SIG-M5 treated with dmso at 0.1 percent for 504 hours (cell line): ENCODE results near the gene ICAM2.
"Not testable (repeated sequence)": the region's sequence is repeated elsewhere in the genome, so short reads cannot be mapped to it uniquely, and the experiment has no call there.

Experiments used
- DNase-seq: peaks from one replicate; lab custom pipeline; 2025; ENCODE audit not compliant: unreplicated experiment; lab: John Stamatoyannopoulos, UW

Gene ICAM2

DNA sequence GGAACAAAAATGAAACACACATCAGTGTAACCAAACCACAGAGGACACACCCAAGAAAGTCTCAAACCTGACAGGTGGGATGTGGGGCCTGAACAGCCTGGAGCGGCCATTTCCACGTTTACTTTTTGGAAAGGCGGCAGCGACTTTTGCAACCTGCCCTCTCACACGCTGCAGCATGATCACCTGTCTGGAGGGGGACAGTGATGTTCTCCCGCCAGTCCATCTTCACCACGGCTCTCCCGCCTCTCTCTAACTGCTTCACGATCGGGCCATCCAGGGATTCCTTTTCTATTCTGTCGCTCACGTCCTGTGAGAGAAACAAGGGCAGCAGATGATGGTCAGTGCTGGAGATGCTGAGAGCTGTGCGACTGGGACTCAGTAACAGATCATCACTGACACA, 24.7 kb upstream of the ICAM2 start:
- no peak for DNase-seq

DNA sequence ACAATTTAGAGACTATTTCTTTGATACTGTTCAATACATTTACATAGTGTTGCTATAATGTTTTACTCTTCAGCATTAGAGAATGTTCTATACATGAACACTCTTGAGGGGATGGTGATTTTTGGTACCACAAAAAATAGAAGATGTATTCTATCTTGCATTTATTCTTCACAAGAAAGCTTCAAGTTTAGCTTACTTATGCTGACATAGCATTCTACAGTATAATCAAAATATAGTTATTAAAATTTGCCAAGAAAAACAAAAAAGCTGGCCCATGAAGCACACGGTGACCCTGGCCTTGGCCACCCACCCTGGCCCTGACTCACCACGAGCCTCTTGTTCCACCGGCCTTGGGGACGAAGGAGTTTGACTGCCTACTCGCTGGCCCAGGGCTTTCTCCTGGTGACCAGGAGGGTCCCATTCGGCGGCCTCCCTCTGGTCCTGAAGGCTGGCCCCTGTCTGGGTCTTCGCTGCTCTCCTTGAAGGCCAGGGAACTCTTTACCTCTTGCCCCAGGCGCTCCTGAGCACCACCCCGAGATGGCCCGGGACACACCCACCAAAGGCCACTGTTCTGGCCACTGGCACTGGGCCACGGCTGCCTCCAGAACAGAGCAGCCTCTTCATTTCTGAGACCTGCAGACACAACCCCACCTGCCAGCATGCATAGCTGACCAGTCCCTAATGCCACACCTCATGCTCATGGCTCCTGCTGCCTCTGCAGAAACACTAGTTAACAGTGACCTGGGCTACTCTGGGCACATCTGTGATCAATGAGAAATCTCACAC, 22.5 kb upstream of the ICAM2 start:
- no peak for DNase-seq

DNA sequence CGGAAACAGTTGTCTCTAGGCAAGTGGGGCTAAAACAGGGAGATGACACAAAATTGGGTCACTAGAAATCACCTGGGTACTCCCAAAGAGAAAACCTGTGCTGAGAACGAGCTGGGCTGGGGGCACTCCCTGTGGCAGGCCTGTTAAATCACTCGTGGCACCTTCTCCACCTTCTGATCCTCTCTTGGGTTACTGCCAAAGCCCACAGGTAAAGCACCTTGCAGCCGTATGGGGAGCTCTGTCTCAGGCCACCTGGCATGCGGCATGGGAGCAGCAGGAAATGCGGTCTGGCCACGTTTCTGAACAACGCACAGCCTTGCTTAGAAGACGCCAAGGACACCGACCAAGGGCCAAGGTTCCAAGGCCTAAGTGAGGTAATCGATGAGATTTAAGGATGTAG, 21.5 kb upstream of the ICAM2 start:
- no peak for DNase-seq

DNA sequence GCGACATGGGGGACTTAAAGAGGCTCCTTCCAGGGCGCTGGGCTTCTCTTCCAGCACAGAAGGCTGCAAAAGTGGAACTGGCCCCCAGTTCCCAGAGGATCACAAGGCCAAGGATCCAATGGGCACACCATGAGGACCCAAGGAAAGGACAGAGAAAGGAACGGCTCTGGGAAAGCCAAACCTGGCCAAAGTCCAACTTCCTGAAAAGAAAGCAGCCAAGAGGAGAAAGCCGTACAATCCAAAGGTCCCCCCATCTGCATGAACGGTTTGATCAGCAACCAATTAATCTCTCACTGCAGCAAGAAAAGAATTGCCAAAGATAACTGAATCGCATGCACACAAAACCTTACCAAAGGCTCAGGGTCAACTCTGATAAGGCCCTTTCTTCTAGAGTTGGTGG, 19.8 kb upstream of the ICAM2 start:
- DNase-seq = no peak

DNA sequence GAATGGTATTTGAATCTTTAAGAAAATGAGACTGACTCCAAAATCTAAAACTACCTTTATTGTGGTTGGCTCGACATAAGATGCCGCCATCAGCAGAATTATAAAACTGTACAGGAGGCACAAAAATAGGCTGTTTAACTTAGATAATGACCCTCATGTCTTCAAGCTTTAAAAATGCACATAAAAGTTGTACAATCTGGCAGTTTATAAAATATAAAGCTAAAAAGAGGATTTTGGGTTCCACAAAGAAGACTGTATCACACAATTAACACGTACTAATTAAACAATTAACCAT, 18.6 kb upstream of the ICAM2 start:
- DNase-seq = no peak

DNA sequence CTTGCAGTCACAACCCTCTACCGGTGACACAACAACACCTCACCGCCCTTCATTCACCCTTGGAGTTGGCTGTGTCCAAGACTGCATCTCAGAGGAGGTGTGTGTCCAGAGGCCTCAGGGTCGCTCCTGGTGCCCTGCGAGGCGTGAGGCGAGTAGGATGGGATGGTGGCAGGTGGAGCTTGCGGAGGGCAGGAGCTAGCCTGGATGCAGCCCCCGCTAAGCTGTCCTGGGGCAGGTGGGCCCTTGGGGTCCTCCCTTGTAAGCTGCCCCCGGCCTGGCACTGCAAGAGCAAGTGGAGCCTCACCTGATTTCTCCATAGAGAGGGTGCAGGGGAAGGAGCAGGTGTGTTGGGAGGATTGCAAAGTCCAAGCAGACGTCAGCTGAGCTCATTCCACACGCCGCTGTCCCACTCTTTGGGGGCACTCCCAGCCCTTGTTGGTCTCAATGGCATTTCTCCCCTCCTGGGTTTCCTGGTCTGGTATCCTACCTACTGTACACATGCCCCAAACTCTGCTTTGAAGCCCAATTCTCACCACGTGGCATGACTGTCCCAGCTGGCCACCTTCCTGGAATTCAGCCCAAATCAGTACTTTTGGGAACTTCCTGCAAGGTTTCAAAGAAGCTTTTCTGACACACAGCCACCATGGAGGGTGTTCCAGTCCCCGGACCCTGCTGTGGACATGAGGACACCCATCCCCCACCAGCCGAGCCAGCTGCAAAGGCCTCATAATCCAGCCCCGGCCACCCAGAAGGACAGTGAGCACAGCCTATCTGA, 18.1 kb upstream of the ICAM2 start:
- DNase-seq = no peak

DNA sequence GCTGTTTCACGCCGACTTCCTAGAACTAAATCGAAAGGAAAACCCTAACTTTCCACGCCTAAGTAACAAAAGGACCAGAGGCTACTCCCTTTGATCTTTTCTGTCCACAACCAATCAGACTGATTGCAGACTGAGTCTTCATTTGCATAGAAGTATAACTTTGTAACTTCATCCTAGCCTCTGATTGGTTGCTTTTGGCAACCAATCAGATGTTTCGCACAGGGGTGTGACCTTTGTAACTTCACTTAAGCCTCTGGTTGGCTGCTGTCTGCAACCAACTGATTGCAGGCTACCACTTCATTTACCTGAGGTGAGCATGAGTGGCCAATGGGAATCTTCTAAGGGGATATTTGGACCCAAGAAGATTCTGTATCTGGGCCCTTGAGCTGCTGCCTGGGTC, 17.4 kb upstream of the ICAM2 start:
- DNase-seq = no peak

DNA sequence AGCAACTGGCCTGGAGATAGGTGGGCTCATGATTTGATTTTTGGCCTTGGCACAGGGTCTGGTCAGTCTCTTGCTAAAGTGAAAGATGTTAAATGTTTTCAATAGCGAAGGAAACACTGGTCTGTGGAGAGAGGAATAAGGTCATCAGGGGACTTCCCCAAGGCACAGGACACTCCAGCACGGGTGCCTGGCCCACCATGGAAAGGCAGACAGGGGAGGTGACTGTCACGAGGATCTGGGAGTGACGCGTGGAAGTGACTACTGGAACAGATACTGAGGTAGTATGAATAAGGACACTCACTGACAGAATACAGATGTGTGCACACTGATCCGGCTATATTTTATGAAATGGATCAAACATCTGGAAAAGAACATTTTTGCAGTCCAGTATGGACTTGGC, 16.7 kb upstream of the ICAM2 start:
- no peak for DNase-seq

DNA sequence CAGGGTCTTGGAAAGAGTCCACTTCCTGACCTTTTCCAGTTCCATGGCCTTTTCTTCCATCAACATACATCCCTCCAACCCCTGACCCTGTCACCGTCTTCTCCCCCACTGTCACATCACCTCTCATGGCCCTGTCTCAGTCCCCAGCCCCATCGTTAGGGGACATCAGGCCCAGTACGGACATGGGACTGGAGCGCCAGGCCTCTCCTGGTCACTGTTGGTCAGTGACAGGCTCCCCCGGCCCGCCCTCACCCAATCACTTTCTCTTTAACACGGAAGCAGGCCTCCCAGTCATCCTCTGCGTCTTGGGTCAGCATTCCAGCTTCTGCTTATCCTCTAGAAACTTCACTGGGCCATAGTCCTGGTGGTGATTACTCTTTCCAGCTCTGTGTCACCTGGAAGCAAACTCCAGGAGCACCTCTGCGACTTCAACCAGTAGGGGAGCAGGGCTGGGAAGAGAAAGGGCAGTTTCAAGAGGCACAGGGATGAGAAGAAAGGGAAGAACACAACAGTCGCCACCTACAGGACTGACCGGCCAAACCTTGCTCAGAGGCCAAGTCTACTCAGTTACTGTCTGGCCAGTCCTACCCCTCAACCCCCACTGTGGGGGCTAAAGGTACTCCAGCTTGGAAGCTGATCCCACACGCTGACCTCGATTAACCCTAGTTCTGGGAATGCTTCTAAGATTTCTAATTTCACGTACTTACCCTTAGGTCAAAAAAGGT, 15.9 kb upstream of the ICAM2 start:
- peak; percentile 25 for DNase-seq

DNA sequence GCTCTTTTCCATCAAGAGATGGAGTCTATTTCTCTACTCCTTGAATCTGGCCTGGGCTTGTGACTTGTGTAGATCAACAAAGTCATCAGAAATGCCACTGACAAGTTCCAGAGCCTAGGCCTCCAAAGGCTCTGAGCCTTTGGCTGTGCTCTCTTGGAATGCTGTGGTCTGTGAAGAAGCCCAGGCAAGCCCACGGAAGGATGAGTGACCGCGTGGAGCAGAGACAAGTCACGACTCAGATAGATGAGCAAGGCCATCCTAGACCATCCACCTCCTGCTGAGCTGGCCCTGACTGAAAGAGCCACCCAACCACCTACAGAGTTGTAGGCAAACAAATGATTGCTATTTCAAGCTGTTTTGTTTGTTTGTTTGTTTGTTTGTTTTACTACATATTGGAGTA, 11.6 kb upstream of the ICAM2 start:
- DNase-seq = no peak

DNA sequence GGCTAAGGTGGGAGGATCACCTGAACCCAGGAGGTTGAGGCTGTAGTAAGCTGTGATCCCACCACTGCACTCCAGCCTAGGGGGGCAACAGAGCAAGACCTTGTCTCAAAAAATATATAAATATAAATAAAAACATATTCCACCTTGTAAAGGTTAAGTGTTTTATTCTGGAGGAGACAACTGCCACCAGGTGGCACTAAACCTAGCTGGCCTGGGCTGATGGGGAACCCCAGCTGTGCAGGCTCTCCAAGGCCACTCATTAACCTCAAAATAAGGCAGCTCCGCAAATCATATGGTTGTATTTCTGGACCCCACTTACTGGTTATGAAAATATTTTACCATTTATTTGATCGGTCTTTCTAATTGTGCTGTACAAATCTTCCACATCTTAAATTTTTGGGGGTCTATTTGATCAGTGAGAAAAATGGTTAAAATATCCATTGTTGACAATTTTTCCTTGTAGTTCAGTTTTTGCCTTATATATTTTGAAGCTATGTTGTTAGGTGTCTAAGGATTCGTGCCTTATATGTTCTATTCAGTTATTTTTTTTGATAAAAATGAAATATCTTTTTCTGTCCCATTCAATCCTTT, 8.5 kb upstream of the ICAM2 start:
- peak; percentile 75 for DNase-seq

DNA sequence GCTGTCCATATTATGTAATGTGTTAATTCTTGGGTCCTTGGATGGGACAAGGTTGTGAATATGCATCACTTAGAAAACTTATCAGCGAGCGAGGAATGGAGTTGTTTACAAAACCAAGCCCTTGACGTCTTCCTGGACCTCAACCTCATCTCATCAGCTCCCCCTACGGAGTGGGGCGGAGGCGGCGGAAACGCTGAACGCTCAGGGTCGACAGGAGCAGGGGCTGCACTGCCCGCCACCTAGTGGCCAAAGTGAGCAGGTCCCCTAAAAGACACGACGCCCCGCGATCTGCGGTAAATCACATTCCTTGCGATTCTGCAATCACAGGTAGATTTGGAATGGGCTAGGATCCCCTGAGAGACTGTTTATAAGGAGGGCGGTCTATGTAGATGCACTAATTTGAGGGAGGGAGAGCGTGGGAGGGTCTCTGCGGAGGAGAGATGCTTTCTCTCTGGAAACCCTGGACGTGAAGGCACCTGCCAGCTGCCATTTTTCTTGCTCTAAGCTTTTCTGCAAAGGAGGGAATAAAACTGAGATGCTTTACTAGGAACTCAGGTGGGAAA, 5.4 kb upstream of the ICAM2 start:
- peak; percentile 92 for DNase-seq

DNA sequence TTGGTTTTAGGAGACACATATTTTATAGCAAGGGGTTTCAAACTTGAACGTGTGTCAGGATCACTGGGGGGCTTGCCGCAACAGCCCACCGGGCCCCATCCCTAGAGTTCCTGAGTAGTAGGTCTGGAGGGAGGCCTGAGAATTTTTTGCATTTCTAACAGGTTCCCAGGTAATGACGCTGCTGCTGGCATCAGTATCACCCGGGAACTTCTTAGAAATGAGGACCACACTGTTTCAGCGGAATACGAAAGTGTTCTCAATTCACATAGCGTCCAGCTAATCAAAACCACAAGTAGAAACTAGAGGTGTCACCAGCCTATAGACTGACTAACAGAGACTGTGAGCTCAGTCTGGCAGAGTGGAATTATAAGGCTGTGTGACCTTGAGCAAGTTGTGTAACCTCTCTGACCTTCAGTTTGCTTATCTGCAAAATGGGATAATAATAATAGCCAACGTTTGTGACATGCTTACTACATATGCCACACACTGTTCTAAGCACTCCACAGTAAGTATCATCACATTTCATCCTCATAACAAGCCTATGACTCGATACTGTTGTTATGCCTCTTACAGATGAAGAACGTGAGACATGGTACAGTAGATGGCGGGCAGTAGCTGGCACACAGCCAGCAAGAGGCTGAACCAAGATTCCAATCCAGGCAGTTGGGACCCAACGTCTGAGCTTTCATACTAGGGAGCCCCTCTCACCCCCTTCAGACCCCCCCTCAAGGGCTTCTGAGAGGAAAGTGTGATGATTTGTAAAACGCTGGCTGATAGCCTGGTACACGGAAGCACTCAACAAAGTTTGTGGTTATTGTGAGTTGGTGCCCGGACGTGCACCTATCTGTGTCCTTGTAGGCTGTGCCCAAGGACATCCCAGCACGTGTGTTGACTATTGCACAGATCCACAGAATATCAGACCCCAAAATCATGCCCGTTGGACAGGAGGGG, 4.6 kb upstream of the ICAM2 start:
- no peak for DNase-seq

DNA sequence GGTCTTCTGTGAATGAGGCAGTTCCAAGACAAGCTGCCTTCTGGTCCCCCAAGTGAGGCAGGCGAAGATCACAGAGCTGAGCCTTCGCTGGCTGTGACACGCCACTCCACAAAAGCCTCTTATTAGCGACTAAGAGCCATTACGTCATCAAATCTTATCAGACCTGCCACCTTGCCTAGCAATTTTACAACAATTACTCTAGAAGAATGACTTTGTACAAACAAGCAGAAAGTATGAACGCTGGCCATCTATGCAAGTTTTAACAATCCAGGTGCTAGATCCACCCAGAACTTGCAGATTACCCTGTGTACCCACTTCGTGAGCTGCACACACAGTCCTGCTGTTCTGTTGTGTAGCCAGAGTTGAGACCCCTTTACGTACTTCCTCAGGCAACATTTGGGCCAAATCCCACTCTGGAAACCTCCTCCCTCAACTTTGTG, 3.8 kb upstream of the ICAM2 start:
- DNase-seq = no peak

DNA sequence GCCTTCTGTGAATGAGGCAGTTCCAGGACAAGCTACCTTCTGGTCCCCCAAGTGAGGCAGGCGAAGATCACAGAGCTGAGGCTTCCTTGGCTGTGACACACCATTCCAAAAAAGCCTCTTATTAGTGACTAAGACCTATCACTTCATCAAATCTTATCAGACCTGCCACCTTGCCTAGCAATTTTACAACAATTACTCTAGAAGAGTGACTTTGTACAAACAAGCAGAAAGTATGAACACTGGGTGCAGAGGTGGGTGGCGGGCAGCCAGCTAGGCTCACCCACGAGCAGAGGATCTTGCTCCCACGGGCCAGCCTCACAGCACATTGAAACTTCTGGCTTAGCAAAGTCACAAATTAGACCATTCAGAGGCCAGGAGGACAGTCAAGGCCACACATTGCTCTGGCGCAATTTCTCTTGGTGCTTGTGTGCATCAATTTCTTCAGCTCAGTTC, 2.2 kb upstream of the ICAM2 start:
- DNase-seq = no peak

DNA sequence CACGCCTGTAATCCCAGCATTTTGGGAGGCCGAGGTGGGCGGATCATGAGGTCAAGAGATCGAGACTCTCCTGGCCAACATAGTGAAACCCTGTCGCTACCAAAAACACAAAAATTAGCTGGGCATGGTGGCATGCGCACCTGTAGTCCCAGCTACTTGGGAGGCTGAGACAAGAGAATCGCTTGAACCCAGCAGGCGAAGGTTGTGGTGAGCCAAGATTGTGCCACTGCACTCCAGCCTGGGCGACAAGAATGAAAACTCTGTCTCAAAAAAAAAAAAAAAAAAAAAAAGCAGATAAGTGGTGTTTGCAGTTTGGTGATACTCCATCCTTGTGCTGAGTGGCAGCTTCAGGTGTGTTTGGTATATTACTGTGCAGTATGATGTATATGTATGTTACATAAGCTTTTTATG, 877 bp downstream of the ICAM2 start:
- not testable (repeated sequence) for DNase-seq

DNA sequence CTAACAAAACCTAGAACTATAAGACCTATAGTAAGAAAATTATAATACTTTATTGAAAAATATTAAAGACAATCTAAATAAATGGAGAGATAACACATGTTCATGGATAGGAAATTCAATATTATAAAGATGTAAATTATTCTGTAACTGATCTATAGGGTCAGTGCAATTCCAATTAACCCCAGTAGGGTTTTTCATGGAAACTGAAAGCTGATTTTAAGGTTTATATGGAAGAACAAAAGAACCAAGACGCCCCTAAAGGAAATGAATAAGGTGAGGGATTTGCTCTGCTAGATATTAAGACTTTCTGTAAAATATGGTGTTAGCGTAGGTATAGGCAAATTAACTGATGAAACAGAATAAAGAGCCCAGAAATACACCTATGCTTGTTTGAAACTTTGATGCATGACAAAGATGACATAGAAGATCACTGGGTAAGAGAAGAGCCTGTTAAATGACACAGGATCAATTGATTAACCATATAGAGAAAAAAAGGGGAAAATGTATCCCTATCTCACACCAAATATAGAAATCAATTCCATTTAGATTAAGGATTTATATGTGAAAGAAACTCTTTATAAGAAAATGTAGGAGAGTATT, 3.0 kb downstream of the ICAM2 start:
- DNase-seq = no peak

DNA sequence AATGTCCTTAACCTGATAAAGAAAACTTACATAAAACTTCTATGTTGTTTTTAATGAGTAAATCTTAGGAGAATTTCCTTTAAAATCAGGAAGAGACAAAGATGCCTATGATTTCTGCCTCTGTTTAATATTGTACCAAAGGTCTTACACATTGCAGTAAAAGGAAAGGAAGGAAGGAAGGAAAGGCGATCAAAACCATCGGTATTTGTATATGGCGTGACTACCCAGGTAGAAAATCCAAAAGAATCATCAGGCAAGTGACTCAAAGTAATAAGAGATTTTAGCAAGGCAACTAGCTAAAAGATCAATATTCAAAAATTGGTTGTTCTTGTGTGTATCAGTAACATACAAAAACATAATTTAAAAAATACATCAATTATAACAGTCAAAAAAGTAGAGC, 3.5 kb downstream of the ICAM2 start:
- DNase-seq = no peak

DNA sequence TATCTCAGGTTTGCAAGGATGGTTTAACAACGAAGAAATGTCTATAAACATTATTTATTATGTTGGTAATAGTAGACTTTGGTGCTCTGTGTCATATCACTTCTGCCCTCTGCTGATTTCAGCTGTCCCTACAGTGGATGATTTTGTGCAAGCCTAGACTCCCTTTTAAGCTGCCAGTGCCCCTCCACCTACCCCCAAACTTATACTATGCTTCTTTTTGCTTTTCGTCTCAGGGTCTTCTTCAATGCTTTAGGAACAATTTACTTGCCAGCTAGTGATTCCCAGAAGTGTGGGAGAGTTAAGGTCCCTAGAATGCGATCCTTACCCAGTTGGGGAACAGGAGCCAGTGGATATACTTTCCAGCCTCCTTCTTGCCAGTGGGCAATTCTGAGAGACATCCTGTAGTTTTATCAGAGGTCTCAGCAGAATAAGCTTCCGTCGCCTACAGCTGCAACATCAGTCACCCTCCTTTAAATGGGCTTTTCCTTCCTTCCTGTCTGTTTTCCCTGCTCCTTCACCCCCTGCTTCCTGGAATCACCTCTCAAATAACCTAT, 4.1 kb downstream of the ICAM2 start:
- DNase-seq = peak; percentile 26
